PFSK-1 (cell line): ENCODE results near the gene OXCT2.

Experiments used
- POLR2AphosphoS5 ChIP-seq: IDR thresholded peaks from 2 replicates; pipeline ENCODE4 v1.6.1; 2012; ENCODE audit warnings: low read depth, mild to moderate bottlenecking, control low read depth, low read length, moderate library complexity
- SIN3A ChIP-seq: IDR thresholded peaks from 2 replicates; pipeline ENCODE4 v1.6.1; 2012; ENCODE audit warnings: mild to moderate bottlenecking, low read length, moderate library complexity, borderline replicate concordance; ENCODE audit not compliant: insufficient read depth
- TAF1 ChIP-seq: IDR thresholded peaks from 2 replicates; pipeline ENCODE4 v1.6.1; 2012; ENCODE audit warnings: low read length, control low read depth, borderline replicate concordance; ENCODE audit not compliant: insufficient read depth
- TF ChIP-seq, protein P1 (sequence below), 2 experiments: IDR thresholded peaks; 2 replicates each; pipeline versions ENCODE4 v1.6.1 to v1.8.0; 2011 to 2012; ENCODE audit warnings: low read depth in 2 of 2, low read length in 2 of 2, control low read depth in 1 of 2, inconsistent platforms in 1 of 2, mild to moderate bottlenecking in 1 of 2, moderate library complexity in 1 of 2; ENCODE audit not compliant: insufficient read depth in 1 of 2

DNA sequence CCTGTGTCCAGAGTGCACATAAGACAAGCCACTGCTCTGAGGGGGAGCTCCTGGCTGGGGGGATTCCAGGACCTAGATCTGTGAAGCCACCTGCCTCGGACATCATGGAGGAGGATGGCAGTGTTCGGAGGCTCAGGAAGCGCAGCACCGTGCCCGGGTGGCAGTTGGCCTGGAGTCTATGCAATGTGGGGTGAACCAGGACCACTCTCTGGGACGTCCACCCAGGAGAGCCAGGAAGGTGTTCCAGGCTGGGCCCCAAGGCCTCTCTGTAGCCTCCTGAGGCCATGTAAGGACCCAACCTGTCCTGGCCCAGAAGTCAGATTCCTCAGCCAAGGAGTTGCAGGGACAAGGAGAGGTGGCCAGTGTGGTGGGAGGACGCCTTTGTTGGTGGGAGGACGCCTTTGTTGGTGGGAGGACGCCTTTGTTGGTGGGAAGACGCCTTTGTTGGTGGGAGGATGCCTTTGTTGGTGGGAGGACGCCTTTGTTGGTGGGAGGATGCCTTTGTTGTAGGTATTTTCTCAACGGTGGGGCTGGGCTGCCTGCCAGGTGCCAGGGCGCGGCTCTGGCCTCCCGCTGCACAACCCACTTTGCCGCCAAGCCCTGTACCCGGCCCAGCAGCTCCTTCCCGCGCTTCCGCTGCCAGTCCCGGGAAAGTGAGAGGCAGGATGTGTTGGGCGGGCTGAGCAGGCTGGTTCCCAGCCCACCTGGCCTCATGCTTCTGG lies 48.1 kb upstream of the OXCT2 start:
- TF ChIP-seq POLR2AphosphoS5 (no peak), TAF1 (no peak), SIN3A (no peak)
- TF ChIP-seq, protein P1, sequence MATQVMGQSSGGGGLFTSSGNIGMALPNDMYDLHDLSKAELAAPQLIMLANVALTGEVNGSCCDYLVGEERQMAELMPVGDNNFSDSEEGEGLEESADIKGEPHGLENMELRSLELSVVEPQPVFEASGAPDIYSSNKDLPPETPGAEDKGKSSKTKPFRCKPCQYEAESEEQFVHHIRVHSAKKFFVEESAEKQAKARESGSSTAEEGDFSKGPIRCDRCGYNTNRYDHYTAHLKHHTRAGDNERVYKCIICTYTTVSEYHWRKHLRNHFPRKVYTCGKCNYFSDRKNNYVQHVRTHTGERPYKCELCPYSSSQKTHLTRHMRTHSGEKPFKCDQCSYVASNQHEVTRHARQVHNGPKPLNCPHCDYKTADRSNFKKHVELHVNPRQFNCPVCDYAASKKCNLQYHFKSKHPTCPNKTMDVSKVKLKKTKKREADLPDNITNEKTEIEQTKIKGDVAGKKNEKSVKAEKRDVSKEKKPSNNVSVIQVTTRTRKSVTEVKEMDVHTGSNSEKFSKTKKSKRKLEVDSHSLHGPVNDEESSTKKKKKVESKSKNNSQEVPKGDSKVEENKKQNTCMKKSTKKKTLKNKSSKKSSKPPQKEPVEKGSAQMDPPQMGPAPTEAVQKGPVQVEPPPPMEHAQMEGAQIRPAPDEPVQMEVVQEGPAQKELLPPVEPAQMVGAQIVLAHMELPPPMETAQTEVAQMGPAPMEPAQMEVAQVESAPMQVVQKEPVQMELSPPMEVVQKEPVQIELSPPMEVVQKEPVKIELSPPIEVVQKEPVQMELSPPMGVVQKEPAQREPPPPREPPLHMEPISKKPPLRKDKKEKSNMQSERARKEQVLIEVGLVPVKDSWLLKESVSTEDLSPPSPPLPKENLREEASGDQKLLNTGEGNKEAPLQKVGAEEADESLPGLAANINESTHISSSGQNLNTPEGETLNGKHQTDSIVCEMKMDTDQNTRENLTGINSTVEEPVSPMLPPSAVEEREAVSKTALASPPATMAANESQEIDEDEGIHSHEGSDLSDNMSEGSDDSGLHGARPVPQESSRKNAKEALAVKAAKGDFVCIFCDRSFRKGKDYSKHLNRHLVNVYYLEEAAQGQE (IDR thresholded peaks at IDR 0.05; ENCODE audit: insufficient read depth in 1 of 2, low read depth in 2 of 2, low read length in 2 of 2) = no peak
